WI38 (cell line): ENCODE results near the gene STK39.

Experiments
- H3K4me3 ChIP-seq: 2 replicates; pipeline ENCODE4 v1.5.1; 2011; ENCODE audit warnings: low read depth, mild to moderate bottlenecking, control low read depth, low read length
- TF ChIP-seq, protein P1 (sequence below): IDR thresholded peaks from 2 replicates; pipeline ENCODE4 v1.5.1; 2012; ENCODE audit warnings: low read depth, mild to moderate bottlenecking, control low read depth, low read length

STK39 gene

DNA sequence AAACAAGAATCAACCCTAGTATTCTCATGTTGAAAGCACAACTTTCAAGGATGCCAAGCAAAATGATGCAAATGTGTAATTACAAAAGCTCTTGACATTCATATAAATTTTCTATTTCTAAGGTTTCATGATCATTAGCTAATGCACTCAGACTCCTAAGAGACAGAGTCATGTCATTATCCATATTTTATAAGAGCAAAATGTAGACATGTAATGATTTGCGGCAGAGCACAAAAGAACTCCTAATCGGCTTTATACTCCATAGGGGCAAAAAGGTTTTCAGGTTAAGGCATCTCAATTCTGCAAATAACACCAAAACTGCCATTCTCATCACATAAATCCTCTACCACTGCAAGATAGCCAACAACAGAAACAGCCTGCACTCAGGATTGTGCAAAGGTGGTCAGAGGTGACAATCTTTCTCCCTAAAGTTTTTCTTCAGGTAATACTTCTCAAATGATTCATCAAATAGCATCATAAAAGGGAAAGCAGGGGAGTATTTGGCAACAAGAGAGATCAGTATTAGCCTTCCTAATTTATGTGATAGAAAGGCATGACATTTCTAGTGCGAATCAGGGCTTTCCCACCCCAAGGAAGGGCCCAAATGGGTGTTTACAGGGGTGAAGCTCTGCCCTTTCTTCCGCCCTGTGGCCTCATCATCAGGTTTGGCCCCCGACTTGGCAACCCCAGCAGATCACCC lies 64.7 kb downstream of the STK39 start:
- no peak overlapping the region for H3K4me3 ChIP-seq
- TF ChIP-seq, protein P1, sequence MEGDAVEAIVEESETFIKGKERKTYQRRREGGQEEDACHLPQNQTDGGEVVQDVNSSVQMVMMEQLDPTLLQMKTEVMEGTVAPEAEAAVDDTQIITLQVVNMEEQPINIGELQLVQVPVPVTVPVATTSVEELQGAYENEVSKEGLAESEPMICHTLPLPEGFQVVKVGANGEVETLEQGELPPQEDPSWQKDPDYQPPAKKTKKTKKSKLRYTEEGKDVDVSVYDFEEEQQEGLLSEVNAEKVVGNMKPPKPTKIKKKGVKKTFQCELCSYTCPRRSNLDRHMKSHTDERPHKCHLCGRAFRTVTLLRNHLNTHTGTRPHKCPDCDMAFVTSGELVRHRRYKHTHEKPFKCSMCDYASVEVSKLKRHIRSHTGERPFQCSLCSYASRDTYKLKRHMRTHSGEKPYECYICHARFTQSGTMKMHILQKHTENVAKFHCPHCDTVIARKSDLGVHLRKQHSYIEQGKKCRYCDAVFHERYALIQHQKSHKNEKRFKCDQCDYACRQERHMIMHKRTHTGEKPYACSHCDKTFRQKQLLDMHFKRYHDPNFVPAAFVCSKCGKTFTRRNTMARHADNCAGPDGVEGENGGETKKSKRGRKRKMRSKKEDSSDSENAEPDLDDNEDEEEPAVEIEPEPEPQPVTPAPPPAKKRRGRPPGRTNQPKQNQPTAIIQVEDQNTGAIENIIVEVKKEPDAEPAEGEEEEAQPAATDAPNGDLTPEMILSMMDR = no peak

DNA sequence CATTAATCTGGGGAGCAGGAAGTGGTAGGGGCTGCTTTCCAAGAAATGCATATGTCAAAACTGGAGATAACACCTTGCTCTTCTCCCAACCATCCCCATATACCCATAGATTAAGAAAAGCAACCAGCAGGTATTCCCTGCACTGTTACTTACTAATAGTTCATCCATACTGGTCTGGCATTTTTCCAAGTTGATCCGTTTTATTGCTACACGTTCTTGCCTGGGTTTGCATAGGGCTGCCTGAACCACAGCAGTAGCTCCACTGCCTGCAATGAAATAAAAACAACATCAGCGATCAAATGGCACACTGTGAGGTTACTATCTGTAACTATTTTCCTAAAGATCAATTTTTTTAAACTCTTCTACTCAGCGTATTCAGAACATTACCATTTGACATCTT lies 65.6 kb downstream of the STK39 start:
- TF ChIP-seq, protein P1 = no peak
- no peak overlapping the region for H3K4me3 ChIP-seq

DNA sequence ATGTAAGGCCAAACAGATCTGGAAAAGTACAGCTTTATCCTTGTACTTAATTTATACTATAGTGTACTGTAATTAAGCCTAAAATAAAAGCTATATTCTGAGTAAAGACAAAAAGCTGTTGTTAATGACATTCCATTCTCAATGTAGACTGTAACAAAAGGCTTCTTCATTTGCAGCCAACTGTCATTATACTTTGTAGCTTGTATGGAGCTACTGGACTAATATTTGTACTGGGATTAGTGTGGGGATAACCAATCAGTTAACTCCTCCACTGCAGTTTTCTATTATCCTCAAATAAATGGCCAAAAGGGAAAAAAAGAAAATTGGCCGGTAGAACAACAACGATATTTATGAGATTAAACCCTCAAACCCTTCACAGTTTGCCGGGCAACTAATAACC lies 66.5 kb downstream of the STK39 start:
- TF ChIP-seq, protein P1 = no peak
- no peak overlapping the region for H3K4me3 ChIP-seq

DNA sequence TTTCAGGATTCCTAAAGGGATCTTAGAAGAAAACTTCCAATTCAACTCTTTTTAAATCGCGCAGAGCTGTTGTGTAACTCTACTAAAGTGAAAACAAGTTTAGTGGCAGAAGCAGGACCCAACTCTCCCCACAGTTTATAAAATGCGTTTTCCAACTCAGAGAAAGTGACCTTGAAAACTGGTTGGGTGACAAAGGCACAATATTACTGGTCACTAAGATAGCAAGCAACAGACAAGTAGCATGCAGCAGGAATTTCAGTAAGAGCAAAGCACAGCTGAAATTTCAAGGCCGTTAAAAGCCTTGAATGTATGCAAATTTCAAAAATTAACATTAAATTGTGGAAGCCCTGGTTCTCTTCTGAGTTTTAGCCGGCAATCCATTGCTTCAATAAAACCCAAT lies 66.9 kb downstream of the STK39 start:
- no peak overlapping the region for H3K4me3 ChIP-seq
- TF ChIP-seq, protein P1 = no peak

DNA sequence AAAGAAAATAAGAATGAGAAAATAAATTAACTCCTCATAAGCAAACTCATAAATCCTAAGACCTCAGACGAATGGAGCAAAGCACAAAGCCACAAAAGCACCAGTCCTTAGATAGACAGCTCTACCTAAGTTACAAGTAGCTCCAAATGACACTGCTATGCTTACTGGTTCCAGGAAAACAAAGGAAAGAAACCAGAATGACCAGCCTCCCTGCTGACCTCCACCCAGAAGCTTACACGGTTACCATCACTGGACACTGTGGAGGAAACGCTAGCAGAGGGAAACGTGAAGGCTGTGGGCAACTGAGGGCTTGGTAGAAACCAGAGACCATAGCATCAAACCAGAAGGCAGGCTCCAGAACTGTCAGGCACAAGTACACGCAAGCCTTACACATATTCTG lies 67.8 kb downstream of the STK39 start:
- TF ChIP-seq, protein P1 = no peak
- no peak overlapping the region for H3K4me3 ChIP-seq

DNA sequence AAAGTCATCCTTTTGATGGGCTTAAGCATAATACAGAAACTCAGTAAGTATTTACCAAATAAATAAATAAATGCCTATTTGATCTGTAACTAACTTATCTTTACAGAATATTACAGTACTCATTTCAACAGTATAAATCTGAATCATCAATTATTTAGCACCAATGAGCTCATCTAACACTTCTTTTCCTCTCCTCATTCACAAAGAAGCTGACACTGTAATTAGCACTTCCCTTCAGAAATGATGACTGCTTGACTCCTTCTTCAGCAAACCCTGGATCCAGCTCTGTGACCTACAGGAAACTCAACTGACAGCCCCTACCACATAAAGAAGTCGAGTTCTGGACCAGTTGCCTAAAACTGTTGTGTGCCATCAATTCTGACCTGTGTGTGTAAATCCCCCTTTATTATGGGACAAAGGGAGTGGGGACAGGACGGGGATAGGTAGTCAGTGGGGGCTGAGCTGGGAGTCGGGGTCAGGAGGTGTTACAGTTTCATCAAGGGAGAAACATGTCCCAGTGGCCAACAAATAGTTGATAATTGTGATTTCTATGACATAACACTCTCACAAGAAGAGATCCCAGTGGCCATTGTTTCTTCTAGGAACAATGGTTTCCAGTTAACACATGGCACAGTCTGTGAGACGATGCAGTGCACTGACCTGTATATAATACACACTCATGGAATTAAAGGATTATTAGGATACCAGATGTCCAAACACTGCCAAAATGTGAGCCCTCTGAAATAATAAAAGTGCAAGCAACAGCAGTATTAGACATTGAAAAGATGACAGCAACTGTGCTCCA lies 68.7 kb downstream of the STK39 start:
- H3K4me3 ChIP-seq = no peak overlapping the region
- TF ChIP-seq, protein P1 = no peak

DNA sequence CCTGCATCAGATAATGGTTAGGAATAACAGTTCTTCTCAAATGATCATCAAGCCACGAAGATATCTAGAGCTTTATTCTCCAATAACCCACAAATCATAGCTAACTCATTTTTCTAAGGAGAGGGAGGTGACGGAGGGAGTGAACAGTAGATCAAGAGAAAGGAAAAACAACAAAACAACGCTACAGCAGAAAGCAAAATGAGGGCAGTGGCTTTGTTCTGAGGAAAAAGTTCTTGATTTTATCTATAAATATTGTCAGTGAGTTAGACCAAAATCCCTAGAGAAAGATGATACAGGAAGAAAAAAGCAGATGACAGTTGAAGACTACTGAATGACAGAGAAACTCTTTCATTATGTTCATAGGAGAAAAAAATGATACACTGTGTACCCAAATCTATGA lies 71.0 kb downstream of the STK39 start:
- TF ChIP-seq, protein P1 = no peak

More for the DNA sequence above, 71.0 kb downstream of the STK39 start:
- no peak overlapping the region for H3K4me3 ChIP-seq
